SK-N-SH (cell line): ENCODE data around the gene RBPJL. TPM values are rescaled to one million over a fixed set of nuclear protein-coding genes. Genes with fewer than 3 reads are reported as not detected.
A peak's percentile ranks its signal among the peaks of the same experiment; 100 is the strongest.

Experiments used
- CTCF ChIA-PET: fragments of 300-600, 350-600 bp; formaldehyde crosslinking; extraction: SDS; loops from one replicate; lab custom pipeline; 2021; lab: Yijun Ruan, JAX
- POLR2A ChIA-PET: fragments of 350-600 bp; sonication (Branson Sonifier 250); formaldehyde crosslinking; extraction: SDS; loops from one replicate; lab custom pipeline; 2020; ENCODE audit warnings: antibody characterized with exemption, inconsistent platforms; lab: Yijun Ruan, JAX
- DNase-seq: peaks from one replicate; pipeline ENCODE4 v3.0.0; 2012
- H2AFZ ChIP-seq: fragments of 200-600 bp; sonication (generic); 2 replicates; pipeline ENCODE4 v1.8.1; 2016; ENCODE audit warnings: antibody characterized with exemption, mild to moderate bottlenecking, low read depth
- H3F3A ChIP-seq: fragments of 200-600 bp; sonication (generic); replicated peaks from 2 replicates; pipeline ENCODE3; 2016; ENCODE audit warnings: antibody characterized with exemption, mild to moderate bottlenecking; ENCODE audit not compliant: insufficient read depth
- H3K27ac ChIP-seq, 2 experiments: fragments of 200-500 bp in 1 of 2; fragments of 200-600 bp in 1 of 2; sonication (Bioruptor generic) in 1 of 2; sonication (generic), shearing (Covaris generic) in 1 of 2; 2 replicates each; pipeline versions ENCODE4 v1.5.1 to v1.6.1; 2014 to 2016; ENCODE audit warnings: low read depth in 2 of 2, inconsistent platforms in 1 of 2, low read length in 1 of 2, mild to moderate bottlenecking in 1 of 2, mixed read lengths in 1 of 2
- H3K27me3 ChIP-seq: fragments of 200-600 bp; sonication (generic), shearing (Covaris generic); 2 replicates; pipeline ENCODE4 v1.6.1; 2016; ENCODE audit warnings: mixed run types; ENCODE audit not compliant: insufficient read depth
- H3K36me3 ChIP-seq, 2 experiments: fragments of 200-500 bp in 1 of 2; fragments of 200-600 bp in 1 of 2; sonication (Bioruptor generic) in 1 of 2; sonication (generic) in 1 of 2; replicated peaks in 1 of 2; 2 replicates each; pipeline versions ENCODE3 to v1.5.1; 2014 to 2016; ENCODE audit warnings: low read length in 1 of 2, mild to moderate bottlenecking in 1 of 2; ENCODE audit not compliant: insufficient read depth in 2 of 2, control insufficient read depth in 1 of 2
- H3K4me1 ChIP-seq, 2 experiments: fragments of 200-500 bp in 1 of 2; fragments of 200-600 bp in 1 of 2; sonication (Bioruptor generic) in 1 of 2; sonication (generic), shearing (Covaris generic) in 1 of 2; 2 replicates each; pipeline versions ENCODE4 v1.5.1 to v1.6.1; 2014 to 2016; ENCODE audit warnings: low read depth in 1 of 2, low read length in 1 of 2, mixed run types in 1 of 2; ENCODE audit not compliant: insufficient read depth in 2 of 2, control insufficient read depth in 1 of 2
- H3K4me2 ChIP-seq: fragments of 200-600 bp; sonication (generic), shearing (Covaris generic); 2 replicates; pipeline ENCODE4 v1.6.1; 2017; ENCODE audit warnings: mixed run types
- H3K4me3 ChIP-seq, 2 experiments: fragments of 200-500 bp in 1 of 2; fragments of 200-600 bp in 1 of 2; sonication (Bioruptor generic) in 1 of 2; sonication (generic), shearing (Covaris generic) in 1 of 2; 2 replicates each; pipeline versions ENCODE4 v1.5.1 to v1.8.1; 2014 to 2016; ENCODE audit warnings: low read depth in 2 of 2, inconsistent platforms in 1 of 2, low read length in 1 of 2, mild to moderate bottlenecking in 1 of 2, mixed read lengths in 1 of 2, moderate library complexity in 1 of 2
- H3K79me2 ChIP-seq: fragments of 200-600 bp; sonication (generic); 2 replicates; pipeline ENCODE4 v1.8.1; 2017; ENCODE audit warnings: mild to moderate bottlenecking; ENCODE audit not compliant: insufficient read depth
- H3K9ac ChIP-seq: fragments of 200-600 bp; sonication (generic); 2 replicates; pipeline ENCODE4 v1.6.1; 2017; ENCODE audit warnings: mixed run types
- H3K9me2 ChIP-seq: fragments of 200-600 bp; sonication (generic); 2 replicates; pipeline ENCODE4 v1.6.1; 2017; ENCODE audit warnings: mixed run types
- H3K9me3 ChIP-seq: fragments of 200-600 bp; sonication (generic); 2 replicates; pipeline ENCODE4 v1.6.1; 2017; ENCODE audit warnings: mixed run types, mild to moderate bottlenecking, moderate library complexity
- H4K20me1 ChIP-seq: fragments of 200-600 bp; sonication (generic); 2 replicates; pipeline ENCODE4 v1.6.1; 2017; ENCODE audit warnings: mild to moderate bottlenecking, mixed run types; ENCODE audit not compliant: insufficient read depth
- EP300 ChIP-seq, 2 experiments: IDR thresholded peaks; 2 replicates each; pipeline versions ENCODE4 v1.4.0 to v1.6.1; 2012; ENCODE audit warnings: borderline replicate concordance in 1 of 2, low read depth in 1 of 2, low read length in 1 of 2
- FOXJ3 ChIP-seq: sonication (generic); formaldehyde crosslinking; IDR thresholded peaks from 2 replicates; pipeline ENCODE4 v1.5.1; 2020; ENCODE audit warnings: mild to moderate bottlenecking, missing genetic modification reagents
- GABPA ChIP-seq: IDR thresholded peaks from 2 replicates; pipeline ENCODE4 v1.4.0; 2012; ENCODE audit warnings: low read depth, mild to moderate bottlenecking
- JUND ChIP-seq: IDR thresholded peaks from 2 replicates; pipeline ENCODE4 v1.4.0; 2012
- MXI1 ChIP-seq: IDR thresholded peaks from 2 replicates; pipeline ENCODE4 v1.6.1; 2012; ENCODE audit warnings: mild to moderate bottlenecking, low read depth, low read length, improper control_type of control experiment
- NFIC ChIP-seq: IDR thresholded peaks from 2 replicates; pipeline ENCODE4 v1.4.0; 2012; ENCODE audit warnings: borderline replicate concordance
- POLR2AphosphoS5 ChIP-seq: IDR thresholded peaks from 2 replicates; pipeline ENCODE4 v1.6.1; 2012; ENCODE audit warnings: low read depth, low read length
- RAD21 ChIP-seq: IDR thresholded peaks from 2 replicates; pipeline ENCODE4 v1.6.1; 2012; ENCODE audit warnings: mild to moderate bottlenecking, low read length
- RCOR1 ChIP-seq: fragments of 150-350 bp; IDR thresholded peaks from 2 replicates; pipeline ENCODE4 v1.6.1; 2017; ENCODE audit warnings: antibody characterized with exemption, low read length
- RFX5 ChIP-seq: IDR thresholded peaks from 2 replicates; pipeline ENCODE4 v1.6.1; 2012; ENCODE audit warnings: mild to moderate bottlenecking, improper control_type of control experiment, low read length
- RXRA ChIP-seq: IDR thresholded peaks from 2 replicates; pipeline ENCODE4 v1.4.0; 2012; ENCODE audit warnings: low read depth, mild to moderate bottlenecking, borderline replicate concordance
- SIN3A ChIP-seq: IDR thresholded peaks from 2 replicates; pipeline ENCODE4 v1.6.1; 2012; ENCODE audit warnings: low read depth, mild to moderate bottlenecking, low read length, moderate library complexity, borderline replicate concordance
- SMC3 ChIP-seq: IDR thresholded peaks from 2 replicates; pipeline ENCODE4 v1.6.1; 2012; ENCODE audit warnings: low read depth, low read length, improper control_type of control experiment
- TAF1 ChIP-seq: IDR thresholded peaks from 2 replicates; pipeline ENCODE4 v1.6.1; 2012; ENCODE audit warnings: low read depth, mild to moderate bottlenecking, low read length, moderate library complexity, borderline replicate concordance
- TCF12 ChIP-seq: IDR thresholded peaks from 2 replicates; pipeline ENCODE4 v1.4.0; 2012
- WGBS: methylation state at CpG from one replicate; pipeline ENCODE4 v1.1.6; 2017; ENCODE audit warnings: low lambda C conversion rate; 5-methylcytosine and 5-hydroxymethylcytosine counted together
- polyA plus RNA-seq, 3 experiments: library from polyadenylated mRNA; depleted of rRNA; stranded (reverse); fragments of >200 nt; gene quantifications; 2 replicates each; pipeline ENCODE4 v1.2.3, GENCODE V29; 2012
- TF ChIP-seq, protein P1 (sequence below): fragments of 200-600 bp; sonication (generic); IDR thresholded peaks from 2 replicates; pipeline ENCODE4 v1.6.1; 2017; ENCODE audit warnings: antibody characterized with exemption, mild to moderate bottlenecking, moderate library complexity
- TF ChIP-seq, protein P2 (sequence below): IDR thresholded peaks from 2 replicates; pipeline ENCODE4 v1.6.1; 2012; ENCODE audit warnings: mild to moderate bottlenecking, low read depth, low read length, moderate library complexity

RBPJL gene
- polyA plus RNA-seq, 1 of the 3 experiments (the other 2 are of a cell fraction) = not detected

DNA sequence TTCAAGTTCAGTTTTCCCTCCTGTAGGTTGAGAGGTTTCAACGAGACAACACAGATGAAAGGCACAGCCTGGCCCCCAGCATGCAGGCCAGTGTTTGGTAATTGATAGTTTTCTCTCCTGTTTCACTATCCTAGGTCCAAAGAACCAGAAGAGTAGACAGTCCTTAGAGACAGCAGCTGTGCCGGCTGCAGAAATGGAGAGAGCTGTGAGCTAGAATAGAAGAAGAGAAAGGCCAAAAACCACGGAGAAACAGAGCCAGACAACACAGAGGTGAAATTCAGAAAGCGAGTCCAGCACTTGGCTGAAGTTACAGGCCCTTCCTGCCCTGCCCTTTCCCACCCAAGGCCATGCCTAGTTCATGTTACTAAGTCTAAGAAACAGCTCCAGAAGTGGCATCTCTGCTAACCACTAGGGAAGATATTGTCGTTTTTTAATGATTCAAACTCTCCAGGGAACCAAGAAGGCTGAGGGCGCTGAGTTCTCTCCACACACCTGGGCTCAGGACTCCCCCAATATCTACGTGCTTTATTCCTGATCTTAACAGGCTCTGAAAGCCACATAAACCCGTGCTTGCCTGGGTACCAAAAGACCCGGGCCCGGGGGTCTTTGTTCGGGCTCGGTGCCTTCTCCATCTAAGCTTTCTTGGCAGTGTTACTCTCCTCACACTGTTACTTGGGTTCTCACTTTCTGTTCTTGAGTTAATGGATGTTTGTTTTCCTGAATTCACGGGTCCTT lies 16.5 kb upstream of the RBPJL start:
- Histone ChIP-seq H3K79me2 (no peaks in the 10 kb centered on the region), H3K27me3 (peaks cover 6% of the 10 kb centered on the region), H3K4me2 (no peak overlapping the region), H3F3A (peaks cover 4% of the 10 kb centered on the region), H2AFZ (no peak overlapping the region), H4K20me1 (no peaks in the 10 kb centered on the region), H3K4me3 (no peak overlapping the region), H3K27ac (no peak overlapping the region), H3K9me2 (no peaks in the 10 kb centered on the region), H3K36me3 (no peaks in the 10 kb centered on the region), H3K4me1 (peaks cover 0 to 3% of the 10 kb centered on the region in 2 experiments; a peak in 1 of 4 replicates), H3K9me3 (no peaks in the 10 kb centered on the region), H3K9ac (no peak overlapping the region)
- WGBS = 56% methylated on average over 13 of the region's 13 CpGs
- ChIA-PET CTCF (interaction anchor here (0.6 to 7.9 kb wide), 54 partner anchors 9 to 481 kb away, joined by 3 to 113 read pairs (median 4); partner anchors contain the start of genes KCNS1, RBPJL and SYS1), POLR2A (no interaction called here)
- TF ChIP-seq EP300 (IDR thresholded peaks at IDR 0.05; ENCODE audit: borderline replicate concordance in 1 of 2, low read depth in 1 of 2, low read length in 1 of 2) (no peak), JUND (no peak), POLR2AphosphoS5 (no peak), RCOR1 (no peak), TCF12 (no peak), RXRA (no peak), TAF1 (no peak), FOXJ3 (no peak), GABPA (no peak), RFX5 (no peak), SIN3A (no peak), NFIC (no peak)
- TF ChIP-seq, protein P1, sequence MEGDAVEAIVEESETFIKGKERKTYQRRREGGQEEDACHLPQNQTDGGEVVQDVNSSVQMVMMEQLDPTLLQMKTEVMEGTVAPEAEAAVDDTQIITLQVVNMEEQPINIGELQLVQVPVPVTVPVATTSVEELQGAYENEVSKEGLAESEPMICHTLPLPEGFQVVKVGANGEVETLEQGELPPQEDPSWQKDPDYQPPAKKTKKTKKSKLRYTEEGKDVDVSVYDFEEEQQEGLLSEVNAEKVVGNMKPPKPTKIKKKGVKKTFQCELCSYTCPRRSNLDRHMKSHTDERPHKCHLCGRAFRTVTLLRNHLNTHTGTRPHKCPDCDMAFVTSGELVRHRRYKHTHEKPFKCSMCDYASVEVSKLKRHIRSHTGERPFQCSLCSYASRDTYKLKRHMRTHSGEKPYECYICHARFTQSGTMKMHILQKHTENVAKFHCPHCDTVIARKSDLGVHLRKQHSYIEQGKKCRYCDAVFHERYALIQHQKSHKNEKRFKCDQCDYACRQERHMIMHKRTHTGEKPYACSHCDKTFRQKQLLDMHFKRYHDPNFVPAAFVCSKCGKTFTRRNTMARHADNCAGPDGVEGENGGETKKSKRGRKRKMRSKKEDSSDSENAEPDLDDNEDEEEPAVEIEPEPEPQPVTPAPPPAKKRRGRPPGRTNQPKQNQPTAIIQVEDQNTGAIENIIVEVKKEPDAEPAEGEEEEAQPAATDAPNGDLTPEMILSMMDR = no peak
- no peak for DNase-seq

DNA sequence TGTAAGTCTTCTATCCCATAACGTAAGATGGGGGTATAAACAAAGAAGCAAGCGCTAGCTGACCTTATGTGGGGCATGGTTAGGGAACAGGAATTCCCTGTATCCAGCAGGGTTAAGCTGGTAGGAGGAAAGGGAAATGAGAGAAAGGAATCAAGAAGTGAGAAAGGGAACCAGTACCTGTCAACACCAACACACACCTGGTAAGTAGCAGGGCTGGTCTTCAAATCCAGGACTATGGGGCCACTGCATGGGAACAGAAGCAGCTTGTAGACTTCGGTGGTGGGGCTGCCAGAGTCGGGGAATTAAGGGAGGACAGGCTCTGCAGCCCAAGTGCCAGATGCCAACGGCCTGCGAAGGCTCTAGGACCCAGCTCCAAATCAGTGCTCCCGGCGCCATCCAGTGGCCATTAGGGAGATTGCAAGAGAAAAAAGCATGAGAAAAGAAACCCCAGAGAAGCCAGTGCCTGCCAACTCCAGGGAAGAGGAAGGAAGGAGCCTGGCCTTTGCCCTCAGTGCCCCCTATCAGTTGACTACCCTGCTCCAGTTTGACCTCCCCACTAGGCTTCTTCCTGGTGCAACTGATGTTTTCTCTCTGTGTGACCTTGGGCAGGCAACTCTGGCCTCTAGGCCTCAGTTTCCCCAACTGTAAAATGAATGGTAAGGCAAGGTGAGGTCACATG lies 15.8 kb upstream of the RBPJL start:
- H2AFZ ChIP-seq = no peak overlapping the region
- H3K4me1 ChIP-seq = peaks cover 0 to 3% of the 10 kb centered on the region in 2 experiments; a peak in 1 of 4 replicates
- peak; percentile 83 for DNase-seq
- H3K79me2 ChIP-seq = no peaks in the 10 kb centered on the region
- no peak overlapping the region for H3K27ac ChIP-seq
- H3K36me3 ChIP-seq = no peaks in the 10 kb centered on the region
- ChIA-PET POLR2A (no interaction called here), CTCF (interaction anchor here (0.6 to 7.9 kb wide), 55 partner anchors 10 to 480 kb away, joined by 3 to 113 read pairs (median 4); partner anchors contain the start of genes KCNS1, RBPJL and SYS1)
- WGBS = 25% methylated on average over 8 of the region's 8 CpGs
- H4K20me1 ChIP-seq = no peaks in the 10 kb centered on the region
- no peaks in the 10 kb centered on the region for H3K9me2 ChIP-seq
- peaks cover 4% of the 10 kb centered on the region for H3F3A ChIP-seq
- H3K9ac ChIP-seq = no peak overlapping the region
- H3K4me3 ChIP-seq = no peak overlapping the region; a peak in 1 of 4 replicates
- no peak overlapping the region for H3K4me2 ChIP-seq
- TF ChIP-seq EP300 (IDR thresholded peaks at IDR 0.05; ENCODE audit: borderline replicate concordance in 1 of 2, low read depth in 1 of 2, low read length in 1 of 2) (no peak), RAD21 (peak; percentile 89), MXI1 (no peak), SMC3 (peak; percentile 86)
- TF ChIP-seq, protein P2, sequence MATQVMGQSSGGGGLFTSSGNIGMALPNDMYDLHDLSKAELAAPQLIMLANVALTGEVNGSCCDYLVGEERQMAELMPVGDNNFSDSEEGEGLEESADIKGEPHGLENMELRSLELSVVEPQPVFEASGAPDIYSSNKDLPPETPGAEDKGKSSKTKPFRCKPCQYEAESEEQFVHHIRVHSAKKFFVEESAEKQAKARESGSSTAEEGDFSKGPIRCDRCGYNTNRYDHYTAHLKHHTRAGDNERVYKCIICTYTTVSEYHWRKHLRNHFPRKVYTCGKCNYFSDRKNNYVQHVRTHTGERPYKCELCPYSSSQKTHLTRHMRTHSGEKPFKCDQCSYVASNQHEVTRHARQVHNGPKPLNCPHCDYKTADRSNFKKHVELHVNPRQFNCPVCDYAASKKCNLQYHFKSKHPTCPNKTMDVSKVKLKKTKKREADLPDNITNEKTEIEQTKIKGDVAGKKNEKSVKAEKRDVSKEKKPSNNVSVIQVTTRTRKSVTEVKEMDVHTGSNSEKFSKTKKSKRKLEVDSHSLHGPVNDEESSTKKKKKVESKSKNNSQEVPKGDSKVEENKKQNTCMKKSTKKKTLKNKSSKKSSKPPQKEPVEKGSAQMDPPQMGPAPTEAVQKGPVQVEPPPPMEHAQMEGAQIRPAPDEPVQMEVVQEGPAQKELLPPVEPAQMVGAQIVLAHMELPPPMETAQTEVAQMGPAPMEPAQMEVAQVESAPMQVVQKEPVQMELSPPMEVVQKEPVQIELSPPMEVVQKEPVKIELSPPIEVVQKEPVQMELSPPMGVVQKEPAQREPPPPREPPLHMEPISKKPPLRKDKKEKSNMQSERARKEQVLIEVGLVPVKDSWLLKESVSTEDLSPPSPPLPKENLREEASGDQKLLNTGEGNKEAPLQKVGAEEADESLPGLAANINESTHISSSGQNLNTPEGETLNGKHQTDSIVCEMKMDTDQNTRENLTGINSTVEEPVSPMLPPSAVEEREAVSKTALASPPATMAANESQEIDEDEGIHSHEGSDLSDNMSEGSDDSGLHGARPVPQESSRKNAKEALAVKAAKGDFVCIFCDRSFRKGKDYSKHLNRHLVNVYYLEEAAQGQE = no peak
- TF ChIP-seq, protein P1 = peak; percentile 85
- H3K9me3 ChIP-seq = no peaks in the 10 kb centered on the region
- H3K27me3 ChIP-seq = peaks cover 6% of the 10 kb centered on the region
